Measurements from ENCODE around the gene TCEA2. TPM values are rescaled to one million over a fixed set of nuclear protein-coding genes. Genes with fewer than 3 reads are reported as not detected.

The TCEA2 gene
- total RNA-seq, 4 donors from 2014 or later: 22.8 to 59.0 (median 43.6) TPM

DNA sequence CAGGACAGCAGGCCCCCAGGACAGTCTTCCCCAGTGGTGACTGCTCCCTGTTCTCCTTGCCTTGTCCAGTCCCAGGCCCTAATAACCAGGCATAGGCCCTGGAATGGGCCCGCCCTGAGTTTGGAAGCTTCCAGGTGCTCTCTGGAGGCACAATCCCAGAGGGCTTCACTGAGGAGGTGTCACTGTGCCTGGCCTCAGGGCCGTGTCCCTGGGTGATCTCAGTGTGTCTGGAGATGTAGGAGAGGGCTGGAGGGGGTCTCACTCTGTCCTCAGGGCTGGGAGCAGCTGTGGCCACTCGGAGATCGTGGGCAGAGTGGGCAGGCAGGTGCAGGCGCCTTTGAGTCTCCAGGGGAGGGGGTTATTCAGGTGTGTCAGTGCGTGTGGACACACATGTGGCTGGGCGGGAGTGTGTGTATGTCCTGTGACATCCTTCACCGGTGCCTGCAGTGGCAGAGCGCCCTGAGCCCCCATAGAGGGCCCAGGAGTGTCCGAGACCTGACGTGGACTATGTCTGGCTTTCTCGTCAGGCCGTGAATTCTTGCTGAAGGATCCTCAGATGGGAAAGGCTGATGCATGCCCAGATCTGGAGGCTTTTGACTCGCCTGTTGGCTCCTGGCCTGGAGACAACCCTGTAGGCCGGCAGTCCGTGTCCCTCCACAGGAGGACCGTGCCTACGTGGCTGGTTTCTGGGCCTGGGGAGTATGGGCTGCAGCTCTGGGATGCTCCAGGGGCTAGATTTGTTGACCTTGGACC is 49.9 kb downstream of the TCEA2 start:
- Histone ChIP-seq H3K4me1 (no peaks in the 10 kb centered on the region), H3K36me3 (no peaks in the 10 kb centered on the region), H3K27me3 (peaks cover 0 to 16% (median 0%) of the 10 kb centered on the region in 4 donors), H3K9me3 (no peaks in the 10 kb centered on the region), H3K4me3 (no peak overlapping the region), H3K27ac (replicated peaks in 1 of 4) (no peak overlapping the region)
- 67% methylated on average over 16 of the region's 18 CpGs for WGBS
- no peak for TF ChIP-seq POLR2A (IDR thresholded peaks at IDR 0.05; ENCODE audit: low read depth)
- TF ChIP-seq, protein P1, sequence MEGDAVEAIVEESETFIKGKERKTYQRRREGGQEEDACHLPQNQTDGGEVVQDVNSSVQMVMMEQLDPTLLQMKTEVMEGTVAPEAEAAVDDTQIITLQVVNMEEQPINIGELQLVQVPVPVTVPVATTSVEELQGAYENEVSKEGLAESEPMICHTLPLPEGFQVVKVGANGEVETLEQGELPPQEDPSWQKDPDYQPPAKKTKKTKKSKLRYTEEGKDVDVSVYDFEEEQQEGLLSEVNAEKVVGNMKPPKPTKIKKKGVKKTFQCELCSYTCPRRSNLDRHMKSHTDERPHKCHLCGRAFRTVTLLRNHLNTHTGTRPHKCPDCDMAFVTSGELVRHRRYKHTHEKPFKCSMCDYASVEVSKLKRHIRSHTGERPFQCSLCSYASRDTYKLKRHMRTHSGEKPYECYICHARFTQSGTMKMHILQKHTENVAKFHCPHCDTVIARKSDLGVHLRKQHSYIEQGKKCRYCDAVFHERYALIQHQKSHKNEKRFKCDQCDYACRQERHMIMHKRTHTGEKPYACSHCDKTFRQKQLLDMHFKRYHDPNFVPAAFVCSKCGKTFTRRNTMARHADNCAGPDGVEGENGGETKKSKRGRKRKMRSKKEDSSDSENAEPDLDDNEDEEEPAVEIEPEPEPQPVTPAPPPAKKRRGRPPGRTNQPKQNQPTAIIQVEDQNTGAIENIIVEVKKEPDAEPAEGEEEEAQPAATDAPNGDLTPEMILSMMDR (IDR thresholded peaks at IDR 0.05): no peak
- TF ChIP-seq EP300 (IDR thresholded peaks at IDR 0.05): no peak
- no peak for TF ChIP-seq POLR2AphosphoS5 (IDR thresholded peaks at IDR 0.05)
- intact Hi-C loops (cut with DNase I): no loop called here
- no peak for DNase-seq (ENCODE audit: extremely low spot score)

DNA sequence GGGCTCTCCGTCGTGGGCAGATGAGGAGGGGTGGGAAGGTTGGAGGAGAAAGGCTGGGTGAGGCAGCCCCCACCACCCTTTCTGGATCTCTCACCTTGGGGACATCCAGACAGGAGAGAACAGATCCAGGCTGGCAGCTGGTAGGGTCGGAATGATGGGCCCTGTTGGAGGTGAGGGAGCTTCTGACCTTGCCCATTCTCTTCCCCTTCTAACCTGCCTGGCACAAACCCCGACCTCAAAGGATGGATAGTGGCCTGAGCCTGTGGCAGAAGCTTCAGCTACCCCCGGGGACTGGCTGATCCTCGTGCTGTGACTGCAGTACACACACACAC is 50.4 kb downstream of the TCEA2 start:
- intact Hi-C loops (cut with DNase I): no loop called here
- H3K36me3 ChIP-seq: no peaks in the 10 kb centered on the region
- no peak for TF ChIP-seq EP300 (IDR thresholded peaks at IDR 0.05)
- TF ChIP-seq, protein P1 (IDR thresholded peaks at IDR 0.05): no peak
- no peak for TF ChIP-seq POLR2A (IDR thresholded peaks at IDR 0.05; ENCODE audit: low read depth)
- TF ChIP-seq POLR2AphosphoS5 (IDR thresholded peaks at IDR 0.05): no peak
- WGBS: 75% methylated on average over 6 of the region's 6 CpGs
- H3K27ac ChIP-seq (replicated peaks in 1 of 4): no peak overlapping the region
- no peak overlapping the region for H3K4me3 ChIP-seq
- no peaks in the 10 kb centered on the region for H3K4me1 ChIP-seq
- H3K27me3 ChIP-seq: peaks cover 0 to 11% (median 0%) of the 10 kb centered on the region in 4 donors
- DNase-seq (ENCODE audit: extremely low spot score): no peak
- H3K9me3 ChIP-seq: no peaks in the 10 kb centered on the region

DNA sequence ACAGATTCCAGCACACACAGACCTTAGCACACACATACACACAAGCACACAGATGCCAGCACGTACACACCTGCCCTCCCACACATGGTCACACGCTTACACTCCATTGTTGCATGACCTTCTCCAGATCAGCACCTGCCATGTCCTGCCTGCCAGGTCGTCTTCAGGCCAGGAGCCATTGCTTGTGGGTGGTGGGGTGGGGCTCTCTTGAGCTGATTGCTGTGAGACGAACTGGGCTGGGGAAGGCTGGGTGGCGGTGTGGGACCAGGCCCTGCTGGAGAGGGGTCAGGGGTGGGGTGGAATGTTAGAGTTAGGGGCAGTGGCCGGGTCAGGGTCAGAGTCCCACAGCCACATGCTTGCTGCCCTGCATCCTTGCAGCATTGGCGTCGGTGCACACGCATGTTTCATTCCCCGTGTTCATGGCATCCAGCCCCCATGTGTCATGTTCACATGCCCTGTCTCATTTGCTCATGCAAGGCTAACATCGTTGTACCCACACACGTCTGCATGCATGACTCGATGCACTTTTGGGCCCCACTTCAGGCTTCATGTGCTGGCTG is 50.9 kb downstream of the TCEA2 start:
- Histone ChIP-seq H3K27me3 (peaks cover 0 to 9% (median 0%) of the 10 kb centered on the region in 4 donors), H3K36me3 (no peaks in the 10 kb centered on the region), H3K27ac (replicated peaks in 1 of 4) (no peak overlapping the region), H3K9me3 (no peaks in the 10 kb centered on the region), H3K4me3 (no peak overlapping the region), H3K4me1 (no peaks in the 10 kb centered on the region)
- DNase-seq (ENCODE audit: extremely low spot score): no peak
- intact Hi-C loops (cut with DNase I): no loop called here
- WGBS: 79% methylated on average over 10 of the region's 13 CpGs
- no peak for TF ChIP-seq POLR2A (IDR thresholded peaks at IDR 0.05; ENCODE audit: low read depth)
- no peak for TF ChIP-seq POLR2AphosphoS5 (IDR thresholded peaks at IDR 0.05)
- TF ChIP-seq EP300 (IDR thresholded peaks at IDR 0.05): no peak
- TF ChIP-seq, protein P1 (IDR thresholded peaks at IDR 0.05): no peak

DNA sequence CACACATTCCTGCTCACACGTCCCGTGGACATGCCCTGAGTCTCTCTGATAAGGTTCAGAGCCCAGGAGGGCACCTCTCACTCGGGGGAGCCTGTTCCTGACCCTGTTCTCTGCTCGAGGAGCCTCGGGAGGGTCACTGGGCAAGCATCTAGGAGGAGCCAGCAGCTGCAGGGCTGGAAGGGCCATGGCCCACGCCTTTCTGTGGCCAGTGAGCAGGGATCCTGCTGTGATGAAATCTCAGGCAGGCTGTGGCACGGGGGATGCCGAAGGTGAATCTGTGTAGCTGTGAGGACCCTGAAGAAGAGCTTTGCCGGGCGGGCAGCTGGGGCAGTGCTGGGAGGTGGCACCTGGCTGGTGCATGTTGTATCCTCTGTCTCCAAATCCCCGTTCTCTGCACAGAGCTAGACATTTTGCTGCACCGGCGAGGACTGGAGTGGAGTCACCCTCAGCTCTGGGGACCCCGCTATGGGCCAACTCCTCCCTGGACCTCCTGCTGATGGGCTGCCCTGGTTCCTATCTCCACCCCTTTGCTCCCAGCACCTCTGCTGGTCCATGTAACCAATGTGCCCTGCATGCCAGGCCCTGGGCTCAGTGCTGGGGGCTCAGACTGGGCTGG is 51.5 kb downstream of the TCEA2 start:
- Histone ChIP-seq H3K36me3 (no peaks in the 10 kb centered on the region), H3K4me3 (no peak overlapping the region), H3K4me1 (no peaks in the 10 kb centered on the region), H3K27ac (replicated peaks in 1 of 4) (no peak overlapping the region), H3K27me3 (peaks cover 0 to 8% (median 0%) of the 10 kb centered on the region in 4 donors), H3K9me3 (no peaks in the 10 kb centered on the region)
- intact Hi-C loops (cut with DNase I): no loop called here
- TF ChIP-seq, protein P1 (IDR thresholded peaks at IDR 0.05): no peak
- TF ChIP-seq EP300 (IDR thresholded peaks at IDR 0.05) (no peak), POLR2A (IDR thresholded peaks at IDR 0.05; ENCODE audit: low read depth) (no peak), POLR2AphosphoS5 (IDR thresholded peaks at IDR 0.05) (no peak)
- DNase-seq (ENCODE audit: extremely low spot score): no peak
- WGBS: 76% methylated on average over 11 of the region's 14 CpGs

Measured in esophagus muscularis mucosa (tissue), 4 donors.